Measurements from ENCODE around the gene ORC5.

- no peak for TF ChIP-seq CTCF (conservative IDR thresholded peaks at IDR 0.05; ENCODE audit: low read depth in 2 of 2)
- no peak for TF ChIP-seq EZH2 (IDR thresholded peaks at IDR 0.05; ENCODE audit: low read depth, unreplicated experiment)
- no peak for TF ChIP-seq POLR2AphosphoS5 (IDR thresholded peaks at IDR 0.05; ENCODE audit: low read depth)
- TF ChIP-seq EZH2phosphoT487 (IDR thresholded peaks at IDR 0.05; ENCODE audit: unreplicated experiment) = no peak
- no peak for TF ChIP-seq JUNB (IDR thresholded peaks at IDR 0.05; ENCODE audit: unreplicated experiment)
- no peak for TF ChIP-seq STAT1 (IDR thresholded peaks at IDR 0.05; ENCODE audit: unreplicated experiment)
- no peak for TF ChIP-seq ZNF462 (CRISPR knock-in tag; IDR thresholded peaks at IDR 0.05)
- TF ChIP-seq CREB1 (CRISPR knock-in tag; IDR thresholded peaks at IDR 0.05; ENCODE audit: low read depth) = no peak
Measured at GRCh38 chr7:104185346-104185745, 22.5 kb downstream of the ORC5 start.
